Transverse colon (tissue), 4 donors: ENCODE results near the gene GALNT18.

Source experiments
- EP300 ChIP-seq: sonication (generic); formaldehyde crosslinking; IDR thresholded peaks from one replicate; pipeline ENCODE4 v1.6.1; 2017; ENCODE audit warnings: antibody characterized with exemption, low read depth
- POLR2A ChIP-seq: fragments of 450-650 bp; IDR thresholded peaks from one replicate; pipeline ENCODE4 v1.6.1; 2016; ENCODE audit warnings: antibody characterized with exemption, mild to moderate bottlenecking, moderate library complexity
- POLR2AphosphoS5 ChIP-seq, 3 donors: sonication (generic); formaldehyde crosslinking; IDR thresholded peaks; one replicate each; pipeline ENCODE4 v1.6.1; 2016; ENCODE audit warnings: antibody characterized with exemption in 3 of 3
- TF ChIP-seq, protein P1 (sequence below), 5 experiments: fragments of 200-600 bp in 3 of 5; fragments of 450-650 bp in 2 of 5; sonication (generic) in 3 of 5; IDR thresholded peaks; 1 replicate in 2 of 5; 2 replicates in 3 of 5; pipeline ENCODE4 v1.5.1; 2016 to 2017; ENCODE audit warnings: antibody characterized with exemption in 5 of 5, inconsistent platforms in 3 of 5, mild to moderate bottlenecking in 2 of 5, moderate library complexity in 1 of 5

DNA sequence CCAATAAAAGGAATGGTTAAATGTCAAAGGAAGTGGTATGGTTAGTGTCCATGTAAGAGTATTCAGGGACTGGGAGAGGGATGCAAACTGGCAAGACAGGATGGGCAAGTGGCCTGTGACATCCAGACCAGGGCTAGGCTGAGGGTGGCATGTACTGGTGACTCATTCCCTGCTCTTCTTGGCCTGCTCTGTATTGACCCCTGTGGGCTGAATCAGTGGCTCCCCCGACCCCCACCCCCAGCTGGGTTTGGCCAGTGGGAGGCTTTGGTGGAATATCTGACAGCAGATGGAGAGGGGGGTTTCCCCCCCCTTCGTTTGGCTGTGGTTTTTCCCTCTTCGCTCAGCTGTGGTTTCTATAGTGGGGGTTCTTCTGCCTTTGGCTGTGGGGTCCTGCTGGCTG lies 356.5 kb downstream of the GALNT18 start:
- TF ChIP-seq, protein P1, sequence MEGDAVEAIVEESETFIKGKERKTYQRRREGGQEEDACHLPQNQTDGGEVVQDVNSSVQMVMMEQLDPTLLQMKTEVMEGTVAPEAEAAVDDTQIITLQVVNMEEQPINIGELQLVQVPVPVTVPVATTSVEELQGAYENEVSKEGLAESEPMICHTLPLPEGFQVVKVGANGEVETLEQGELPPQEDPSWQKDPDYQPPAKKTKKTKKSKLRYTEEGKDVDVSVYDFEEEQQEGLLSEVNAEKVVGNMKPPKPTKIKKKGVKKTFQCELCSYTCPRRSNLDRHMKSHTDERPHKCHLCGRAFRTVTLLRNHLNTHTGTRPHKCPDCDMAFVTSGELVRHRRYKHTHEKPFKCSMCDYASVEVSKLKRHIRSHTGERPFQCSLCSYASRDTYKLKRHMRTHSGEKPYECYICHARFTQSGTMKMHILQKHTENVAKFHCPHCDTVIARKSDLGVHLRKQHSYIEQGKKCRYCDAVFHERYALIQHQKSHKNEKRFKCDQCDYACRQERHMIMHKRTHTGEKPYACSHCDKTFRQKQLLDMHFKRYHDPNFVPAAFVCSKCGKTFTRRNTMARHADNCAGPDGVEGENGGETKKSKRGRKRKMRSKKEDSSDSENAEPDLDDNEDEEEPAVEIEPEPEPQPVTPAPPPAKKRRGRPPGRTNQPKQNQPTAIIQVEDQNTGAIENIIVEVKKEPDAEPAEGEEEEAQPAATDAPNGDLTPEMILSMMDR (IDR thresholded peaks at IDR 0.05) = no peak
- TF ChIP-seq POLR2A (no peak), EP300 (no peak), POLR2AphosphoS5 (IDR thresholded peaks at IDR 0.05) (no peak)
